GM12878 (cell line): ENCODE measurements around the gene CCN5. TPM values are rescaled to one million over a fixed set of nuclear protein-coding genes. Genes with fewer than 3 reads are reported as not detected.

Experiments used
- ATAC-seq: fragments of 200-7000 bp; cut with Tn5 transposase; 3 replicates; pipeline ENCODE4 v1.9.1; 2020; ENCODE audit warnings: mild to moderate bottlenecking, moderate library complexity
- BruUV-seq: library from RNA; stranded (reverse); fragments of 400-500 nt; replicated peaks from 2 replicates; lab custom pipeline; 2021; lab: Mats Ljungman, UMichigan
- CTCF ChIA-PET: fragments of 300-600 bp; sonication (Branson Sonifier 250); formaldehyde crosslinking; extraction: SDS; loops from one replicate; lab custom pipeline; 2021; ENCODE audit warnings: inconsistent platforms; lab: Yijun Ruan, JAX
- POLR2A ChIA-PET: fragments of 350-600 bp; formaldehyde crosslinking; extraction: SDS; loops from one replicate; lab custom pipeline; 2021; ENCODE audit warnings: inconsistent platforms; lab: Charles Lee
- RAD21 ChIA-PET: fragments of 300-600 bp; sonication (Branson Sonifier 250); formaldehyde crosslinking; loops from one replicate; lab custom pipeline; 2023; ENCODE audit warnings: antibody characterized with exemption; ENCODE audit not compliant: unreplicated experiment; lab: Charles Lee
- SMC1A ChIA-PET: fragments of 300-600 bp; sonication (Branson Sonifier 250); formaldehyde crosslinking; loops from one replicate; lab custom pipeline; 2023; ENCODE audit not compliant: unreplicated experiment, uncharacterized antibody; lab: Charles Lee
- DNase-seq: peaks from one replicate; pipeline ENCODE4 v3.0.0-alpha.2; 2011; ENCODE audit warnings: low read depth, low spot score
- FAIRE-seq: peaks from 3 replicates; lab custom pipeline; 2011; peaks lifted over from hg19 to GRCh38; lab: Jason Lieb, UNC
- H2AFZ ChIP-seq: 2 replicates; pipeline ENCODE4 v1.6.0; 2011; ENCODE audit warnings: low read depth, low read length, control low read depth; ENCODE audit not compliant: control insufficient read depth
- H3K27ac ChIP-seq: 2 replicates; pipeline ENCODE4 v1.5.1; 2011; ENCODE audit warnings: control low read depth; ENCODE audit not compliant: control insufficient read depth, insufficient read depth
- H3K27me3 ChIP-seq, 2 experiments: replicated peaks in 1 of 2; 2 replicates each; pipeline versions ENCODE4 v1.6.0 to v1.6.1; 2011; ENCODE audit warnings: low read length in 1 of 2; ENCODE audit not compliant: control insufficient read depth in 2 of 2, insufficient read depth in 2 of 2
- H3K36me3 ChIP-seq, 2 experiments: 2 replicates each; pipeline ENCODE4 v1.5.1; 2011; ENCODE audit warnings: low read length in 1 of 2; ENCODE audit not compliant: control insufficient read depth in 2 of 2, insufficient read depth in 2 of 2
- H3K4me1 ChIP-seq: 2 replicates; pipeline ENCODE4 v1.6.1; 2011; ENCODE audit warnings: mild to moderate bottlenecking, low read length, moderate library complexity, mixed read lengths; ENCODE audit not compliant: control insufficient read depth, insufficient read depth
- H3K4me2 ChIP-seq: 2 replicates; pipeline ENCODE4 v1.6.0; 2011; ENCODE audit warnings: control low read depth; ENCODE audit not compliant: control insufficient read depth, insufficient read depth
- H3K4me3 ChIP-seq: fragments of 200-600 bp; sonication (generic); 2 replicates; pipeline ENCODE4 v1.5.1; 2016
- H3K79me2 ChIP-seq: 2 replicates; pipeline ENCODE4 v1.6.0; 2011; ENCODE audit warnings: low read length; ENCODE audit not compliant: control insufficient read depth, insufficient read depth
- H3K9ac ChIP-seq: 2 replicates; pipeline ENCODE4 v1.8.0; 2011; ENCODE audit warnings: low read length, control low read depth, mixed read lengths; ENCODE audit not compliant: control insufficient read depth, insufficient read depth
- H3K9me3 ChIP-seq: replicated peaks from 3 replicates; pipeline ENCODE4 v1.5.1; 2011; ENCODE audit warnings: mild to moderate bottlenecking, low read length; ENCODE audit not compliant: control insufficient read depth, insufficient read depth
- H4K20me1 ChIP-seq: 2 replicates; pipeline ENCODE4 v1.6.0; 2011; ENCODE audit not compliant: control insufficient read depth, insufficient read depth
- CEBPB ChIP-seq, 2 experiments: fragments of 150-350 bp in 1 of 2; IDR thresholded peaks; 2 replicates each; pipeline ENCODE4 v1.6.1; 2012 to 2014; ENCODE audit warnings: low read depth in 2 of 2, low read length in 2 of 2, borderline replicate concordance in 1 of 2, inconsistent platforms in 1 of 2
- E2F4 ChIP-seq: IDR thresholded peaks from 2 replicates; pipeline ENCODE4 v1.6.1; 2012; ENCODE audit warnings: low read depth, low read length, improper control_type of control experiment
- EGR1 ChIP-seq, 2 experiments: IDR thresholded peaks; 1 replicate in 1 of 2; 2 replicates in 1 of 2; pipeline ENCODE4 v1.6.1; 2011 to 2012; ENCODE audit warnings: low read depth in 2 of 2, low read length in 2 of 2, borderline replicate concordance in 1 of 2, mild to moderate bottlenecking in 1 of 2, moderate library complexity in 1 of 2
- GABPA ChIP-seq: IDR thresholded peaks from 2 replicates; pipeline ENCODE4 v1.6.1; 2014; ENCODE audit warnings: antibody characterized with exemption, low read depth, mild to moderate bottlenecking, inconsistent platforms
- GATAD2B ChIP-seq: fragments of 450-650 bp; conservative IDR thresholded peaks from 2 replicates; pipeline ENCODE4 v1.6.1; 2017; ENCODE audit warnings: low read depth, mild to moderate bottlenecking, moderate library complexity
- HDAC2 ChIP-seq: fragments of 200-600 bp; sonication (generic); IDR thresholded peaks from 2 replicates; pipeline ENCODE4 v1.6.1; 2017
- KAT2A ChIP-seq: conservative IDR thresholded peaks from 2 replicates; pipeline ENCODE4 v1.6.1; 2011; ENCODE audit warnings: low read depth, low read length; ENCODE audit not compliant: control insufficient read depth
- NR2F1 ChIP-seq: fragments of 450-650 bp; conservative IDR thresholded peaks from 2 replicates; pipeline ENCODE4 v1.6.1; 2017; ENCODE audit warnings: mild to moderate bottlenecking
- POLR2A ChIP-seq: IDR thresholded peaks from 2 replicates; pipeline ENCODE4 v1.6.1; 2011; ENCODE audit warnings: low read depth, mild to moderate bottlenecking, low read length
- POLR2AphosphoS5 ChIP-seq: IDR thresholded peaks from 2 replicates; pipeline ENCODE4 v1.6.1; 2011; ENCODE audit warnings: mild to moderate bottlenecking, low read length, inconsistent platforms
- POU2F2 ChIP-seq: IDR thresholded peaks from 3 replicates; pipeline ENCODE4 v1.6.1; 2011; ENCODE audit warnings: low read depth, mild to moderate bottlenecking, low read length, borderline replicate concordance
- RAD21 ChIP-seq: IDR thresholded peaks from 2 replicates; pipeline ENCODE4 v1.6.1; 2011; ENCODE audit warnings: mild to moderate bottlenecking, low read depth, low read length, moderate library complexity; ENCODE audit not compliant: insufficient read depth
- RBBP5 ChIP-seq: fragments of 200-600 bp; sonication (generic); conservative IDR thresholded peaks from 2 replicates; pipeline ENCODE4 v1.6.1; 2016
- RFX5 ChIP-seq: IDR thresholded peaks from 2 replicates; pipeline ENCODE4 v1.6.1; 2011; ENCODE audit warnings: low read depth, low read length, improper control_type of control experiment
- SRF ChIP-seq, 2 experiments: IDR thresholded peaks; 2 replicates each; pipeline ENCODE4 v1.6.1; 2011; ENCODE audit warnings: low read depth in 2 of 2, low read length in 2 of 2, mild to moderate bottlenecking in 1 of 2, moderate library complexity in 1 of 2
- TBL1XR1 ChIP-seq: IDR thresholded peaks from 2 replicates; pipeline ENCODE4 v1.6.1; 2012; ENCODE audit warnings: low read depth, low read length, improper control_type of control experiment
- USF2 ChIP-seq: IDR thresholded peaks from 2 replicates; pipeline ENCODE4 v1.6.1; 2011; ENCODE audit warnings: low read depth, low read length, improper control_type of control experiment, borderline replicate concordance
- WGBS: methylation state at CpG from one replicate; pipeline ENCODE4 v1.1.6; 2016; ENCODE audit warnings: low lambda C conversion rate; ENCODE audit not compliant: insufficient replicate concordance, insufficient coverage; ENCODE audit errors: missing lambda C conversion rate; 5-methylcytosine and 5-hydroxymethylcytosine counted together
- in situ Hi-C: fragments of 300-500 bp; cut with MboI; formaldehyde crosslinking; loops from 9 replicates; pipeline ENCODE4 v1.14.3; 2018; ENCODE audit warnings: mixed read lengths
- intact Hi-C: fragments of 100-400 bp; cut with micrococcal nuclease; formaldehyde crosslinking; loops from one replicate; pipeline ENCODE4 v1.14.2; 2022; ENCODE audit not compliant: unreplicated experiment
- polyA plus RNA-seq, 11 experiments: library from polyadenylated mRNA; depleted of rRNA in 4 of 11; unstranded in 6 of 11; stranded (reverse) in 5 of 11; fragments of >200 nt; fragmentation: Nextera tagmentation in 4 of 11; fragmentation: Illumina TruSeq in 1 of 11; extraction: Ambion mirVana in 4 of 11; extraction: Trizol in 1 of 11; gene quantifications; 1 replicate in 1 of 11; 2 replicates in 10 of 11; pipeline versions ENCODE4 v1.2.1 to v1.2.3, GENCODE V29; 2011 to 2016; ENCODE audit warnings: inconsistent platforms in 2 of 11, missing spikeins in 2 of 11, low read depth in 1 of 11
- total RNA-seq, 4 experiments: library from RNA; depleted of rRNA in 3 of 4; stranded (reverse); fragments of >200 nt in 3 of 4; fragmentation: Illumina TruSeq in 1 of 4; extraction: Trizol in 1 of 4; gene quantifications; 2 replicates each; pipeline versions ENCODE4 v1.2.1 to v1.2.3, GENCODE V29; 2013 to 2021
- TF ChIP-seq, protein P1 (sequence below): fragments of 450-650 bp; IDR thresholded peaks from 2 replicates; pipeline ENCODE4 v1.6.1; 2017; ENCODE audit warnings: antibody characterized with exemption, mild to moderate bottlenecking, moderate library complexity

Gene CCN5
- total and polyA plus RNA-seq, 10 of the 15 experiments (the other 5 are each of a cell fraction or from before 2014, with no cell fraction given): 0.14 to 0.15 TPM; not detected in 8

DNA sequence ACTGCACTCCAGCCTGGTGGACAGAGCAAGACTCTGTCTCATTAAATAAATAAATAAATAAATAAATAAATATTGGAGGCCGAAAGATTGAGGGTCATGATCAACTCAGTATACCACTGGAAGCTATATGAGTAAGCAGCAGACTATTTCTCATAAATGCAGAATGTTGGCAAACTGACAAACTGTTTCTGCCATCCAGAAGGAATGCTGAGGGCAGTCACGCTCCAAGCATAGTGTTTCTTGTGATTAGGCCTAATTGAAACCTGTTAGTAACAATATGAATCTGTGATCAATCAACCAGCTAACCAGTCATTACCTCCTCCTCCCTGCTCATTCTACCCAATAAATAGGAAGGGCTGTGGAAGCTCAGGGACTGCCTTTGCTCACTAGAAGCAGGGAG, 15.3 kb downstream of the CCN5 start (continued):
- TF ChIP-seq GABPA (no peak), HDAC2 (no peak), E2F4 (no peak), POLR2AphosphoS5 (no peak), EGR1 (IDR thresholded peaks at IDR 0.05; ENCODE audit: borderline replicate concordance in 1 of 2, low read depth in 2 of 2, low read length in 2 of 2) (no peak), POU2F2 (no peak), RFX5 (no peak)

GRCh38 chr20:44731657-44732056, 16.5 kb downstream of the CCN5 start:
- ChIA-PET CTCF (interaction anchor here (0.8 to 8.2 kb wide), 8 partner anchors 10 to 614 kb away, joined by 3 to 91 read pairs (median 4); partner anchors contain the start of gene FITM2), RAD21 (interaction anchor here (2.0 kb wide), 1 partner anchor 48 kb away, joined by 38 read pairs; no protein-coding TSS in a partner anchor), POLR2A (no interaction called here), SMC1A (interaction anchor here (1.0 to 3.6 kb wide), 5 partner anchors 13 to 135 kb away, joined by 3 to 25 read pairs (median 3); no protein-coding TSS in a partner anchor)
- H3K4me3 ChIP-seq: no peak overlapping the region
- WGBS: 66% methylated on average over 8 of the region's 8 CpGs
- H3K4me2 ChIP-seq: no peak overlapping the region
- no peak overlapping the region for H3K9ac ChIP-seq
- BruUV-seq: no TSS peak
- H3K36me3 ChIP-seq: no peaks in the 10 kb centered on the region
- ATAC-seq (no peak), DNase-seq (no peak), FAIRE-seq (no peak)
- peaks cover 7% of the 10 kb centered on the region for H3K4me1 ChIP-seq
- in situ Hi-C loops: loop anchor here (5.0 kb wide), 1 partner anchor 44 kb away; no protein-coding TSS in a partner anchor
- H2AFZ ChIP-seq: no peak overlapping the region
- no peaks in the 10 kb centered on the region for H3K79me2 ChIP-seq
- H4K20me1 ChIP-seq: no peaks in the 10 kb centered on the region
- intact Hi-C loops: loop anchor here (5.0 kb wide), 1 partner anchor 344 kb away; no protein-coding TSS in a partner anchor
- H3K9me3 ChIP-seq: peaks cover 4% of the 10 kb centered on the region; the same call in 2 of the 3 replicates
- H3K27ac ChIP-seq: no peak overlapping the region
- no peaks in the 10 kb centered on the region for H3K27me3 ChIP-seq
- TF ChIP-seq CEBPB (IDR thresholded peaks at IDR 0.05; ENCODE audit: borderline replicate concordance in 1 of 2, low read depth in 2 of 2, low read length in 2 of 2) (no peak), SRF (IDR thresholded peaks at IDR 0.05; ENCODE audit: low read depth in 2 of 2, low read length in 2 of 2) (no peak), RFX5 (no peak), USF2 (no peak), GATAD2B (no peak), RAD21 (no peak), RBBP5 (no peak), POLR2A (no peak), KAT2A (no peak), TBL1XR1 (no peak), POLR2AphosphoS5 (no peak), NR2F1 (no peak)
- TF ChIP-seq, protein P1, sequence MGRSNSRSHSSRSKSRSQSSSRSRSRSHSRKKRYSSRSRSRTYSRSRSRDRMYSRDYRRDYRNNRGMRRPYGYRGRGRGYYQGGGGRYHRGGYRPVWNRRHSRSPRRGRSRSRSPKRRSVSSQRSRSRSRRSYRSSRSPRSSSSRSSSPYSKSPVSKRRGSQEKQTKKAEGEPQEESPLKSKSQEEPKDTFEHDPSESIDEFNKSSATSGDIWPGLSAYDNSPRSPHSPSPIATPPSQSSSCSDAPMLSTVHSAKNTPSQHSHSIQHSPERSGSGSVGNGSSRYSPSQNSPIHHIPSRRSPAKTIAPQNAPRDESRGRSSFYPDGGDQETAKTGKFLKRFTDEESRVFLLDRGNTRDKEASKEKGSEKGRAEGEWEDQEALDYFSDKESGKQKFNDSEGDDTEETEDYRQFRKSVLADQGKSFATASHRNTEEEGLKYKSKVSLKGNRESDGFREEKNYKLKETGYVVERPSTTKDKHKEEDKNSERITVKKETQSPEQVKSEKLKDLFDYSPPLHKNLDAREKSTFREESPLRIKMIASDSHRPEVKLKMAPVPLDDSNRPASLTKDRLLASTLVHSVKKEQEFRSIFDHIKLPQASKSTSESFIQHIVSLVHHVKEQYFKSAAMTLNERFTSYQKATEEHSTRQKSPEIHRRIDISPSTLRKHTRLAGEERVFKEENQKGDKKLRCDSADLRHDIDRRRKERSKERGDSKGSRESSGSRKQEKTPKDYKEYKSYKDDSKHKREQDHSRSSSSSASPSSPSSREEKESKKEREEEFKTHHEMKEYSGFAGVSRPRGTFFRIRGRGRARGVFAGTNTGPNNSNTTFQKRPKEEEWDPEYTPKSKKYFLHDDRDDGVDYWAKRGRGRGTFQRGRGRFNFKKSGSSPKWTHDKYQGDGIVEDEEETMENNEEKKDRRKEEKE: no peak
